WTC11 (cell line): ENCODE data around the gene NTN4. TPM values are rescaled to one million over a fixed set of nuclear protein-coding genes. Genes with fewer than 3 reads are reported as not detected.

Experiments used
- ATAC-seq: fragments of 200-7000 bp; cut with Tn5 transposase; 2 replicates; pipeline ENCODE4 v1.10.0; 2021; ENCODE audit warnings: mild to moderate bottlenecking, moderate library complexity
- CTCF ChIA-PET: fragments of 300-600 bp; sonication (Branson Sonifier 250); formaldehyde crosslinking; loops from one replicate; lab custom pipeline; 2021; ENCODE audit warnings: antibody characterized with exemption; lab: Charles Lee
- POLR2A ChIA-PET: fragments of 350-600 bp; sonication (Branson Sonifier 250); formaldehyde crosslinking; loops from one replicate; lab custom pipeline; 2021; ENCODE audit warnings: antibody characterized with exemption; lab: Charles Lee
- DNase-seq: peaks from one replicate; pipeline ENCODE4 v3.0.0; 2021; ENCODE audit warnings: low spot score
- H3K27ac Mint-ChIP-seq: 2 replicates; pipeline ENCODE4 v1.8.0; 2021; ENCODE audit warnings: mixed read lengths
- H3K27me3 Mint-ChIP-seq: 2 replicates; pipeline ENCODE4 v1.8.0; 2021; ENCODE audit warnings: low read depth, mild to moderate bottlenecking, moderate library complexity, mixed read lengths
- H3K36me3 Mint-ChIP-seq: 2 replicates; pipeline ENCODE4 v1.8.0; 2021; ENCODE audit warnings: mixed read lengths
- H3K4me1 Mint-ChIP-seq: 2 replicates; pipeline ENCODE4 v1.8.0; 2022; ENCODE audit warnings: mixed read lengths
- H3K4me3 Mint-ChIP-seq: 2 replicates; pipeline ENCODE4 v1.8.0; 2021; ENCODE audit warnings: mild to moderate bottlenecking, moderate library complexity, mixed read lengths
- H3K9me3 Mint-ChIP-seq: 2 replicates; pipeline ENCODE4 v1.8.0; 2021; ENCODE audit warnings: mixed read lengths
- GTF2I ChIP-seq: fragments of 250-450 bp; sonication (Bioruptor Pico); conservative IDR thresholded peaks from 2 replicates; pipeline ENCODE4 v1.4.0; 2021; ENCODE audit warnings: mild to moderate bottlenecking
- MYBL2 ChIP-seq: sonication (generic); formaldehyde crosslinking; IDR thresholded peaks from 2 replicates; pipeline ENCODE4 v1.8.1; 2023; ENCODE audit warnings: mild to moderate bottlenecking, moderate library complexity, missing genetic modification reagents
- NFE2L1 ChIP-seq: sonication (generic); formaldehyde crosslinking; IDR thresholded peaks from 2 replicates; pipeline ENCODE4 v1.8.1; 2023; ENCODE audit warnings: missing genetic modification reagents
- NFYB ChIP-seq: sonication (generic); formaldehyde crosslinking; conservative IDR thresholded peaks from 2 replicates; pipeline ENCODE4 v1.8.0; 2022; ENCODE audit warnings: low read depth, missing genetic modification reagents
- NR1H2 ChIP-seq: sonication (generic); formaldehyde crosslinking; IDR thresholded peaks from 2 replicates; pipeline ENCODE4 v1.9.0; 2021; ENCODE audit warnings: mild to moderate bottlenecking, moderate library complexity, missing genetic modification reagents
- RORB ChIP-seq: fragments of 250-450 bp; sonication (Bioruptor Pico); IDR thresholded peaks from 2 replicates; pipeline ENCODE4 v1.9.0; 2021; ENCODE audit warnings: mild to moderate bottlenecking
- TEAD1 ChIP-seq: sonication (generic); formaldehyde crosslinking; IDR thresholded peaks from 2 replicates; pipeline ENCODE4 v1.8.0; 2022; ENCODE audit warnings: mild to moderate bottlenecking, missing genetic modification reagents
- ZNF416 ChIP-seq: fragments of 250-450 bp; sonication (Bioruptor Pico); IDR thresholded peaks from 2 replicates; pipeline ENCODE4 v1.9.0; 2021; ENCODE audit warnings: mild to moderate bottlenecking, inconsistent platforms
- ZNF423 ChIP-seq: fragments of 250-450 bp; sonication (Bioruptor Pico); IDR thresholded peaks from 2 replicates; pipeline ENCODE4 v2.1.2; 2022; ENCODE audit warnings: mild to moderate bottlenecking, moderate library complexity
- total RNA-seq: library from RNA; stranded (reverse); gene quantifications from 3 replicates; pipeline ENCODE4 v1.2.3, GENCODE V29; 2021
- TF ChIP-seq, protein P1 (sequence below): sonication (generic); formaldehyde crosslinking; IDR thresholded peaks from 2 replicates; pipeline ENCODE4 v1.8.0; 2023; ENCODE audit warnings: missing genetic modification reagents, mild to moderate bottlenecking, borderline replicate concordance
- TF ChIP-seq, protein P2 (sequence below): sonication (generic); formaldehyde crosslinking; conservative IDR thresholded peaks from 2 replicates; pipeline ENCODE4 v1.8.1; 2023; ENCODE audit warnings: mild to moderate bottlenecking, low read depth, missing genetic modification reagents, moderate library complexity
- TF ChIP-seq, protein P3 (sequence below): fragments of 250-450 bp; sonication (Bioruptor Pico); IDR thresholded peaks from 2 replicates; pipeline ENCODE4 v2.1.2; 2022; ENCODE audit warnings: mild to moderate bottlenecking, moderate library complexity
- TF ChIP-seq, protein P4 (sequence below): sonication (generic); formaldehyde crosslinking; IDR thresholded peaks from 2 replicates; pipeline ENCODE4 v1.8.0; 2023; ENCODE audit warnings: mild to moderate bottlenecking, missing genetic modification reagents
- TF ChIP-seq, protein P5 (sequence below): sonication (generic); formaldehyde crosslinking; IDR thresholded peaks from 2 replicates; pipeline ENCODE4 v1.8.1; 2023; ENCODE audit warnings: mild to moderate bottlenecking, missing genetic modification reagents, borderline replicate concordance

The NTN4 gene
- total RNA-seq, 1 experiment from 2014 or later, result 2.7 TPM

DNA sequence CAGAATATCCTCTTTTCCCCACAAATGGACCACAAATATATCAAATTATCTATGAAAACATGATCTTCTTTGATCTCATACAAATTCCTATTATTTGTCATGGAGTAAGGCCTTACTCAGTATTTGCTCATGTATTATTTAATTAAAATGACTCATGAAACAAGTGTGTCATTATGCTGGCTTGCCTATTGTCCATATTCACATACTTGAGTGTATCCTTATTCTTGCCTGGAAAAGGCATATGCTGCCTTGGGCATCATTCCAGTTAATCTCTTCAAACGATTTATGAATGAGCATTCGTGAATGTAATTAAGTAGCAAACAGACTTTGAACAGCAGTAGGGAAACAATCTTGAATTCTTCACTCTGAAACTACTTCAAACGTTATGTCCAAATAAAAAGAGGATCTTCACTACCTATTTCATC, 45.6 kb upstream of the NTN4 start (continued):
- TF ChIP-seq, protein P1, sequence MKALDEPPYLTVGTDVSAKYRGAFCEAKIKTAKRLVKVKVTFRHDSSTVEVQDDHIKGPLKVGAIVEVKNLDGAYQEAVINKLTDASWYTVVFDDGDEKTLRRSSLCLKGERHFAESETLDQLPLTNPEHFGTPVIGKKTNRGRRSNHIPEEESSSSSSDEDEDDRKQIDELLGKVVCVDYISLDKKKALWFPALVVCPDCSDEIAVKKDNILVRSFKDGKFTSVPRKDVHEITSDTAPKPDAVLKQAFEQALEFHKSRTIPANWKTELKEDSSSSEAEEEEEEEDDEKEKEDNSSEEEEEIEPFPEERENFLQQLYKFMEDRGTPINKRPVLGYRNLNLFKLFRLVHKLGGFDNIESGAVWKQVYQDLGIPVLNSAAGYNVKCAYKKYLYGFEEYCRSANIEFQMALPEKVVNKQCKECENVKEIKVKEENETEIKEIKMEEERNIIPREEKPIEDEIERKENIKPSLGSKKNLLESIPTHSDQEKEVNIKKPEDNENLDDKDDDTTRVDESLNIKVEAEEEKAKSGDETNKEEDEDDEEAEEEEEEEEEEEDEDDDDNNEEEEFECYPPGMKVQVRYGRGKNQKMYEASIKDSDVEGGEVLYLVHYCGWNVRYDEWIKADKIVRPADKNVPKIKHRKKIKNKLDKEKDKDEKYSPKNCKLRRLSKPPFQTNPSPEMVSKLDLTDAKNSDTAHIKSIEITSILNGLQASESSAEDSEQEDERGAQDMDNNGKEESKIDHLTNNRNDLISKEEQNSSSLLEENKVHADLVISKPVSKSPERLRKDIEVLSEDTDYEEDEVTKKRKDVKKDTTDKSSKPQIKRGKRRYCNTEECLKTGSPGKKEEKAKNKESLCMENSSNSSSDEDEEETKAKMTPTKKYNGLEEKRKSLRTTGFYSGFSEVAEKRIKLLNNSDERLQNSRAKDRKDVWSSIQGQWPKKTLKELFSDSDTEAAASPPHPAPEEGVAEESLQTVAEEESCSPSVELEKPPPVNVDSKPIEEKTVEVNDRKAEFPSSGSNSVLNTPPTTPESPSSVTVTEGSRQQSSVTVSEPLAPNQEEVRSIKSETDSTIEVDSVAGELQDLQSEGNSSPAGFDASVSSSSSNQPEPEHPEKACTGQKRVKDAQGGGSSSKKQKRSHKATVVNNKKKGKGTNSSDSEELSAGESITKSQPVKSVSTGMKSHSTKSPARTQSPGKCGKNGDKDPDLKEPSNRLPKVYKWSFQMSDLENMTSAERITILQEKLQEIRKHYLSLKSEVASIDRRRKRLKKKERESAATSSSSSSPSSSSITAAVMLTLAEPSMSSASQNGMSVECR (CRISPR knock-in tag), result no peak

DNA sequence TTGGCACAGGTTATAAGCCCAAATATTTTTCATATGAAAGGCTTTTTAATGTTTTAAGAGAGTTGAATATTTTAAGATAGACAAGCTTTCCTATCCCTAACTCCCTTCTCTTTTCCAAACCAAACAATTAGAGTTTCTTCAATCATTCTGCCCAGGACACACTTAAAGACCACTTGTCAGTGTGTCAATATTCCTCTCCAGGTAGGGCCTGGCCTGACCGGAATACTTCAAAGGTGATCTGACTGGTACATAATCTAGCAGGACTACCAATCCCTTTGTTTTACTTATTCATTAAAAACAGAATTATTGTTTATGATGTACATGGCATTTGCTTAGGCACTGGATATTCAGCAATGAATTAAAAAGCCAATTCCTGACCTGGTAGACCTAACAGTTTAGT, 44.0 kb upstream of the NTN4 start:
- no peak overlapping the region for H3K27ac Mint-ChIP-seq
- ChIA-PET POLR2A (no interaction called here), CTCF (no interaction called here)
- DNase-seq (no peak), ATAC-seq (no peak)
- H3K9me3 Mint-ChIP-seq, result no peaks in the 10 kb centered on the region
- H3K4me1 Mint-ChIP-seq, result peaks cover 13% of the 10 kb centered on the region
- H3K36me3 Mint-ChIP-seq, result no peaks in the 10 kb centered on the region
- no peak overlapping the region for H3K4me3 Mint-ChIP-seq
- H3K27me3 Mint-ChIP-seq, result no peaks in the 10 kb centered on the region
- no peak for TF ChIP-seq NFE2L1 (CRISPR knock-in tag)
- TF ChIP-seq RORB (CRISPR knock-in tag), result no peak
- TF ChIP-seq GTF2I (CRISPR knock-in tag), result no peak
- TF ChIP-seq, protein P2, sequence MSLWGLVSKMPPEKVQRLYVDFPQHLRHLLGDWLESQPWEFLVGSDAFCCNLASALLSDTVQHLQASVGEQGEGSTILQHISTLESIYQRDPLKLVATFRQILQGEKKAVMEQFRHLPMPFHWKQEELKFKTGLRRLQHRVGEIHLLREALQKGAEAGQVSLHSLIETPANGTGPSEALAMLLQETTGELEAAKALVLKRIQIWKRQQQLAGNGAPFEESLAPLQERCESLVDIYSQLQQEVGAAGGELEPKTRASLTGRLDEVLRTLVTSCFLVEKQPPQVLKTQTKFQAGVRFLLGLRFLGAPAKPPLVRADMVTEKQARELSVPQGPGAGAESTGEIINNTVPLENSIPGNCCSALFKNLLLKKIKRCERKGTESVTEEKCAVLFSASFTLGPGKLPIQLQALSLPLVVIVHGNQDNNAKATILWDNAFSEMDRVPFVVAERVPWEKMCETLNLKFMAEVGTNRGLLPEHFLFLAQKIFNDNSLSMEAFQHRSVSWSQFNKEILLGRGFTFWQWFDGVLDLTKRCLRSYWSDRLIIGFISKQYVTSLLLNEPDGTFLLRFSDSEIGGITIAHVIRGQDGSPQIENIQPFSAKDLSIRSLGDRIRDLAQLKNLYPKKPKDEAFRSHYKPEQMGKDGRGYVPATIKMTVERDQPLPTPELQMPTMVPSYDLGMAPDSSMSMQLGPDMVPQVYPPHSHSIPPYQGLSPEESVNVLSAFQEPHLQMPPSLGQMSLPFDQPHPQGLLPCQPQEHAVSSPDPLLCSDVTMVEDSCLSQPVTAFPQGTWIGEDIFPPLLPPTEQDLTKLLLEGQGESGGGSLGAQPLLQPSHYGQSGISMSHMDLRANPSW, result no peak
- TF ChIP-seq, protein P3, sequence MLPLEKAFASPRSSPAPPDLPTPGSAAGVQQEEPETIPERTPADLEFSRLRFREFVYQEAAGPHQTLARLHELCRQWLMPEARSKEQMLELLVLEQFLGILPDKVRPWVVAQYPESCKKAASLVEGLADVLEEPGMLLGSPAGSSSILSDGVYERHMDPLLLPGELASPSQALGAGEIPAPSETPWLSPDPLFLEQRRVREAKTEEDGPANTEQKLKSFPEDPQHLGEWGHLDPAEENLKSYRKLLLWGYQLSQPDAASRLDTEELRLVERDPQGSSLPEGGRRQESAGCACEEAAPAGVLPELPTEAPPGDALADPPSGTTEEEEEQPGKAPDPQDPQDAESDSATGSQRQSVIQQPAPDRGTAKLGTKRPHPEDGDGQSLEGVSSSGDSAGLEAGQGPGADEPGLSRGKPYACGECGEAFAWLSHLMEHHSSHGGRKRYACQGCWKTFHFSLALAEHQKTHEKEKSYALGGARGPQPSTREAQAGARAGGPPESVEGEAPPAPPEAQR (CRISPR knock-in tag), result no peak
- no peak for TF ChIP-seq MYBL2 (CRISPR knock-in tag)
- TF ChIP-seq ZNF423 (CRISPR knock-in tag), result no peak
- no peak for TF ChIP-seq ZNF416 (CRISPR knock-in tag)
- TF ChIP-seq, protein P4, sequence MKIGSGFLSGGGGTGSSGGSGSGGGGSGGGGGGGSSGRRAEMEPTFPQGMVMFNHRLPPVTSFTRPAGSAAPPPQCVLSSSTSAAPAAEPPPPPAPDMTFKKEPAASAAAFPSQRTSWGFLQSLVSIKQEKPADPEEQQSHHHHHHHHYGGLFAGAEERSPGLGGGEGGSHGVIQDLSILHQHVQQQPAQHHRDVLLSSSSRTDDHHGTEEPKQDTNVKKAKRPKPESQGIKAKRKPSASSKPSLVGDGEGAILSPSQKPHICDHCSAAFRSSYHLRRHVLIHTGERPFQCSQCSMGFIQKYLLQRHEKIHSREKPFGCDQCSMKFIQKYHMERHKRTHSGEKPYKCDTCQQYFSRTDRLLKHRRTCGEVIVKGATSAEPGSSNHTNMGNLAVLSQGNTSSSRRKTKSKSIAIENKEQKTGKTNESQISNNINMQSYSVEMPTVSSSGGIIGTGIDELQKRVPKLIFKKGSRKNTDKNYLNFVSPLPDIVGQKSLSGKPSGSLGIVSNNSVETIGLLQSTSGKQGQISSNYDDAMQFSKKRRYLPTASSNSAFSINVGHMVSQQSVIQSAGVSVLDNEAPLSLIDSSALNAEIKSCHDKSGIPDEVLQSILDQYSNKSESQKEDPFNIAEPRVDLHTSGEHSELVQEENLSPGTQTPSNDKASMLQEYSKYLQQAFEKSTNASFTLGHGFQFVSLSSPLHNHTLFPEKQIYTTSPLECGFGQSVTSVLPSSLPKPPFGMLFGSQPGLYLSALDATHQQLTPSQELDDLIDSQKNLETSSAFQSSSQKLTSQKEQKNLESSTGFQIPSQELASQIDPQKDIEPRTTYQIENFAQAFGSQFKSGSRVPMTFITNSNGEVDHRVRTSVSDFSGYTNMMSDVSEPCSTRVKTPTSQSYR (CRISPR knock-in tag), result no peak
- TF ChIP-seq NFYB (CRISPR knock-in tag), result no peak
- TF ChIP-seq, protein P1 (CRISPR knock-in tag), result no peak
- no peak for TF ChIP-seq TEAD1
- TF ChIP-seq, protein P5, sequence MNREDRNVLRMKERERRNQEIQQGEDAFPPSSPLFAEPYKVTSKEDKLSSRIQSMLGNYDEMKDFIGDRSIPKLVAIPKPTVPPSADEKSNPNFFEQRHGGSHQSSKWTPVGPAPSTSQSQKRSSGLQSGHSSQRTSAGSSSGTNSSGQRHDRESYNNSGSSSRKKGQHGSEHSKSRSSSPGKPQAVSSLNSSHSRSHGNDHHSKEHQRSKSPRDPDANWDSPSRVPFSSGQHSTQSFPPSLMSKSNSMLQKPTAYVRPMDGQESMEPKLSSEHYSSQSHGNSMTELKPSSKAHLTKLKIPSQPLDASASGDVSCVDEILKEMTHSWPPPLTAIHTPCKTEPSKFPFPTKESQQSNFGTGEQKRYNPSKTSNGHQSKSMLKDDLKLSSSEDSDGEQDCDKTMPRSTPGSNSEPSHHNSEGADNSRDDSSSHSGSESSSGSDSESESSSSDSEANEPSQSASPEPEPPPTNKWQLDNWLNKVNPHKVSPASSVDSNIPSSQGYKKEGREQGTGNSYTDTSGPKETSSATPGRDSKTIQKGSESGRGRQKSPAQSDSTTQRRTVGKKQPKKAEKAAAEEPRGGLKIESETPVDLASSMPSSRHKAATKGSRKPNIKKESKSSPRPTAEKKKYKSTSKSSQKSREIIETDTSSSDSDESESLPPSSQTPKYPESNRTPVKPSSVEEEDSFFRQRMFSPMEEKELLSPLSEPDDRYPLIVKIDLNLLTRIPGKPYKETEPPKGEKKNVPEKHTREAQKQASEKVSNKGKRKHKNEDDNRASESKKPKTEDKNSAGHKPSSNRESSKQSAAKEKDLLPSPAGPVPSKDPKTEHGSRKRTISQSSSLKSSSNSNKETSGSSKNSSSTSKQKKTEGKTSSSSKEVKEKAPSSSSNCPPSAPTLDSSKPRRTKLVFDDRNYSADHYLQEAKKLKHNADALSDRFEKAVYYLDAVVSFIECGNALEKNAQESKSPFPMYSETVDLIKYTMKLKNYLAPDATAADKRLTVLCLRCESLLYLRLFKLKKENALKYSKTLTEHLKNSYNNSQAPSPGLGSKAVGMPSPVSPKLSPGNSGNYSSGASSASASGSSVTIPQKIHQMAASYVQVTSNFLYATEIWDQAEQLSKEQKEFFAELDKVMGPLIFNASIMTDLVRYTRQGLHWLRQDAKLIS (CRISPR knock-in tag), result no peak
- TF ChIP-seq NR1H2 (CRISPR knock-in tag), result no peak
